ENCODE results near the gene EDAR.

Gene EDAR

DNA sequence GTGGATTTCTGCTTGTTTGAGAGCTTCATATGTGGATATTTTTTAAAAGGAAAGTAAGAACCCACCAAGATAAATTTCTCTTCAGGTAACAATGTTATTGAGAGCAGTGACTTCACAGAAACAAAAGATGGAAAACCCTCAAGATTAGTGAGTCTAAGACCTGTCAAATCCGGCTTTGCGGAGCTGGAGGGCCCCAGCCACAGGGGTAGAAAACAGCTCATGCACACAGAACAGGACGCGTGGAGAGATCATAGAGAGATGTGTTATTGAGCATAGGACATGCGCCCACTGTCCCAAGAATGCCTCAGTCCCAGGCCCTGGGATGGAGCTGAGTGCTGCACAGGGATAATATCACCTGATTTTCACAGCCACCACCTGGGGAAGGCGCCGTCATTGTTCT lies 21.3 kb downstream of the EDAR start:
- no peak for DNase-seq (ENCODE audit: low spot score)

DNA sequence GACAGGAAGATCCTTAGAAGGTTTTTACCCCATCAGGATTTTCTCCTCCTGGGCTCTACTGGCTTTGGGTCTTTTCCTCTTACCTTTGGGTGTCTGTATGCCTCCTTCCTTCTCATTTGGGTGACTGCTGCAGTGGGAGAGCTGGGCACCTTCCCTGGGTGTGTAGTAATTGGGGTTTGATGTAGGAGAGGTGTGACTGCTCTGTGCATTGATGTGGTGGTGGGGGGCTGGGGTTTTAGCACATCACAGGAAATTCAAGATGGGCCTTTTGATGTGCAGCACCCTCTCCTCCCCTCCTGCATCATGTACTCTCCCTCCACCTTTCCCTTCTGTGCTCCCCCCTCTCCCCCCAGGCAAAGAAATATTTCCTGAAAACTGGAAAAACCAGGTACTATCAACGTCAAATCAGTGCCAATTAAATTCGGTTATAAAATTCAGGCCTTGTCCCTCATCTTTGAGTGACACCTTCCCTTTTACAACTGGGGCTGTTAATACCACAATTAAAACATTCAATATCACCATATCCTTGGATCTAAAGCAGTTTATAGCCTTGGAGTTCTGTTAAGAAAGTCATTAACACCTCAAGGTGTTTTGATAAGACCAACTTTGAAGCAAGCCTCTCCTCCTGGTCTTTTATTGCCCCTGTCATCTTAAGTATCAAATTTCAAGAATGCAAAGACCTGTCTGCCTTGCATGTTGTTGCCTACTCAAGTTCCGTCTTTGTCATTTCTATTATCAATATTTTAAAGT lies 23.3 kb downstream of the EDAR start:
- no peak for DNase-seq (ENCODE audit: low spot score)

DNA sequence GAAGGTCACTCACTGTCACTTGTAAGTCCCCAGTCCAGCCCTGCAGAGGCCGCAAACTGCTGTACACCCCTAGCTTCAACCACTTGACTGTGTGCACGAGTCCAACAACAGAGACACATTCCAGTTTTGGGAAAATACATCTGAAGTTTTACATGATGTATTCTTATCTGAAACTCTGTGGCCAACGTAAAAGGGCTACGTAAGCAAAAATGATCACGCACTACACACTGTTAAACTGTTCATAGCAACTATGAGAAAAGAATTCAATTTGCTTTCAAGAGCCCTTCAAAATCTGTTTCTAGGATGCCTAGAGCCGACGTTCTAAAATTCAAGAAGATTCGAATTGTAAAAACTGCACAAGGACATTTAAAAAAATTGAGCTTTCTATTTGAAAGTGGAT lies 26.0 kb downstream of the EDAR start:
- DNase-seq (ENCODE audit: low spot score): no peak

DNA sequence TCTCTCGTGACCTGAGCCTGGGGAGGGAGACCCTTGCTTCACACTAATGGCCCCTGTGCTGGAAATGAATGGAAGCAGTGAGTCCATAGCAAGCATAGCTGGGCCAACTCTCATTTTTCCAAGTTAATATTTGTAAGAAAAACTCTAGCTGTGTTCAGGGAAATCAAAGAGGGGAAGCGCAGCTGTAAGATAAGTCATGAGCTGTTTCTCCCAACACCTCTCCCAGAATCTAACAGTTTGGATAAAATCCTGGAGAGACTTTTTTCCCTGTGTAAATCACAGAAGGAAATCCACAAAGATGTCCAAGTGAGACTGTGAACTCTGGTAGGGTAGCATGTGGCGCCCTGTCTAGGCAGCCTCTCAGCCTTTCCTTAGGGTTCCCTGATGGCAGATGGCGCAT lies 27.2 kb downstream of the EDAR start:
- DNase-seq (ENCODE audit: low spot score): no peak

DNA sequence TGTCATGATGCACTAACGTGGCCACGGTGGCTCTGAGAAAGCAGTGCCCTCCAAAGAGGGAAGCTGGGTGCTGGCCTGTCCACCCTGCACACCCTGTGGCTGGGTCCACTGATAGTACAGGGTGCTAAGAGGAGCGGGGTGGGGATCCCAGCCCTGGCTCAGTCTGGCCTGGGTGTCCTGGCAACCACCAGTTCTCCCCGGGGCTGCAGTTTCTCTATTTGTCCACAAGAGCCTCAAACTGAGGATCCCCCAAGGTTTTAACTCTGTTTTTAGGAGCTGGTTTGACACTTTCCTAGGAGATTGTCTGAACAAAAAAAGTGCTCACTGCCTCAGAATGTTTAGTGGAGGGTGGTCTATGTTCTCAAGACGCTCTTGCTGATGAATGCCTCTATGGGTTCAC lies 29.0 kb downstream of the EDAR start:
- peak; percentile 11 for DNase-seq (ENCODE audit: low spot score)

DNA sequence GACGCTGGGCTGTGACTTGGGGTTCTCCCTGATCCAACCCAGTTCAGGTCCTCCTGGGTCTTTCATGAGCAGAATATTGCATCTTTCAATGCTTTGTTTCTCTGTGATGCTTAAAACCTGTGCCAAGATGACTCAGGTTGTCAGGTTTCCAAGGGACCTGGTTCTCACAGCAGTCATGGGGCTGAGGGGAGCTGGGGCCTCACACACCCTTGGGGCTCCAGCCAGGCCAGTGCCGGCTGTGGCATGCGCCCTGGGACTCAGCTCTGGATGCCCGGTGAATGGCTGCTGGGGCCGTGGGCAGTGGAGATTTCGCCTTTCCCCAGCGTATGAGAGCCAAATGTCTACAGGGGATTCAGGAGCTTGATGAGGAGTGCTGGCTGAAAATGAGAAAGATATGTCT lies 29.6 kb downstream of the EDAR start:
- DNase-seq (ENCODE audit: low spot score): no peak

DNA sequence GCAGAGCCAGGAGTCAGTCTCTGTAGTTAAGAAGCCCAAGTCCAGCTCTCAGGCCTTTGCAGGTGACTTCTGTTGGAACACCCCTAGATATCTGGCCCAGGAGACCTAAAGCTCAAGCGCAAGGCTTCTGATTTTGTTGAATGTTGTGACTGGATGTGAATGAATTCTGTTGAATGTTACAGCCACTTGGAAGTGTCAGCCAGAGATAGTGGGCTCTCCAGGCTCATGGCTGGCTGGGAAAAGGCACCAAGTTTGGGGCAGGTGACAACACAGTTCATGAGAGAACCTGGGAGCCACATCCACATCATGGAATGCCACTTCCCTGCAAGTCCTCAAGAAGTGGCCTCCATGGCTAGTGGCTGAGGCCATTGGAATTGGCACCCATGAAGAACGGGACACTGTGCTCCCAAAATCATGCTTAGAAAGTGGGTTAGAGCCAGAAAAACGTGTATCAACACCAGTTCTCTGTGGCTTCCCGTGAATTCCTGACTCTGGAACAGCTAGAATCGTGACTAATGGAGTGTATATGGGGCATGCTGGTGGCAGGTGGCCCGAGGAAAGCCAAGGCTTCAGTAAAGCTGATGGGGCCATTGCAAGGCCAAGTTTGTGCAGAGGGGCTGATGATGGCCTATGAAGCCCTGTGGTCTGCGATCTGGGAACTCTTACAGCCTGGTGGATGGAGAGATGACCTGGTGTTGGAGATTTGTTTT lies 30.2 kb downstream of the EDAR start:
- no peak for DNase-seq (ENCODE audit: low spot score)

DNA sequence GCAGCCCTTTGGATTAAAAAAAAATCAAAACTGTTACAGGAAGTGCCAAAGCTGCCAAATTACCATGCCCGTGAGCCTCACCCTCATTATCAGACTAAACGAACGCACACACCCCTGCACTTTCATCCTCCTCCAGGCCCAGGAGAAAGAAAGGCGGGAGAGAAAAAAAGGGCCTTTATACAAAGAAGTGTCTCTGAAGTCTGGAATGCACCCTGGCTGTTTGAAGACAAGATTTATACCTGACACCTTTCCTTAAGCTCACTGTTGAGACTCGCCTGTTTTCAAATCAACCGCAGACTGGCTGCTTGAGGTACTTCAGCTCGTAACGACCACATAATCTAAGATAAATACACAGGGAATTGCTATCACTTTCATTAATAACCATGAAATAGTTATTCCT lies 31.0 kb downstream of the EDAR start:
- no peak for DNase-seq (ENCODE audit: low spot score)

DNA sequence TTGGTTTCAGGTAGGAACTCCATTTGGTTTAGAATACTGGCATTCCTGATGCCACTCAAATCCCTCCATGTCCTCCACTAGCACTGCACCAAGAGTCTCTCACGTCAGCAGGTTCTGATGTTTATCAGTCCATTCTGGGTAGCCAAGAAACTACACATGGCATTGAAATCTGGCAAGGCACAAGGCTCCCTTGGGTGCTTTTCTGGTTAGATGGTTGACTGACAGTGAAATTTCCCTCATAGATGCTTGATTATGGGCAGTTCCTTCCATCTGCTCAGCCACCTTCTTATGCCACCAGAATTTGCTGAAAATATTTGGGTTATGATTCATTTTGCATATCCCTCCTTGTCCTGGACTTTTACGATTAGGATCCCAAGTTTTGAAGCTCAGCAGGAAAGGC lies 32.6 kb downstream of the EDAR start:
- no peak for DNase-seq (ENCODE audit: low spot score)

DNA sequence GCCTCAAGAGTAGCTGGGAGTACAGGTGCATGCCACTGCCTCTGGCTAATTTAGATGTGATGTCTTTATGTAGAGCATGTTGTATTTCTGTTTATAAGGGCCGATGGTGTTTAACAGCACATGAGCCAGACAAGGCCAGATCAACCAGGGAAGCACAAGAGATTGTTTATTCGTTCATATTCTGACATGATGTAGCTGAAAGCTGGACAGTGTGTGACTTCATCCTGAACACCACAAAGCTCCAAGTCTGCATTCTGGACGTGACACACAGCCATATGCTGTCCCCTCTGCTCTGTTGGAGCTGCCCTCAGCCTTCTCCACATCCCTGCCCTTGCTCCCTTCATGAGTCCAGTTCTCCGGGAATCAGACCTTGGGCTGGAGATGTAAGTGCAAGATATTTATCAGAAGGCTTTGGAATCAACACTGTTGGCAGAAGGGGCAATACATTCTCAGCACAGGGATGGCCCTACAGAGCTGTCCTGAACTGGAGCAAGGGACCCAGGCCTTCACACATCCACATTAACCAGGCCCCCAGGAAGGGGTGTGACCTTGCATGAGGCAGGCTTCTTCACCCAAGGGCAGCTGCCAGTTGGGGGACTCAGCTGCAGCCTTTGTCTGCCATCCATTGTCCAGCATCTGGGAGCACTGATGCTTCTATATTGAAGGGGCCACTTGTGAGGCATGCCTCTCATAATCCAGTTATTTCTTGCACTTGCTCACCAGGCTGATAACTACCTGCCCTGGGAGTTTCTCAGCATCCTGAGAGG lies 38.5 kb downstream of the EDAR start:
- no peak for DNase-seq (ENCODE audit: low spot score)

DNA sequence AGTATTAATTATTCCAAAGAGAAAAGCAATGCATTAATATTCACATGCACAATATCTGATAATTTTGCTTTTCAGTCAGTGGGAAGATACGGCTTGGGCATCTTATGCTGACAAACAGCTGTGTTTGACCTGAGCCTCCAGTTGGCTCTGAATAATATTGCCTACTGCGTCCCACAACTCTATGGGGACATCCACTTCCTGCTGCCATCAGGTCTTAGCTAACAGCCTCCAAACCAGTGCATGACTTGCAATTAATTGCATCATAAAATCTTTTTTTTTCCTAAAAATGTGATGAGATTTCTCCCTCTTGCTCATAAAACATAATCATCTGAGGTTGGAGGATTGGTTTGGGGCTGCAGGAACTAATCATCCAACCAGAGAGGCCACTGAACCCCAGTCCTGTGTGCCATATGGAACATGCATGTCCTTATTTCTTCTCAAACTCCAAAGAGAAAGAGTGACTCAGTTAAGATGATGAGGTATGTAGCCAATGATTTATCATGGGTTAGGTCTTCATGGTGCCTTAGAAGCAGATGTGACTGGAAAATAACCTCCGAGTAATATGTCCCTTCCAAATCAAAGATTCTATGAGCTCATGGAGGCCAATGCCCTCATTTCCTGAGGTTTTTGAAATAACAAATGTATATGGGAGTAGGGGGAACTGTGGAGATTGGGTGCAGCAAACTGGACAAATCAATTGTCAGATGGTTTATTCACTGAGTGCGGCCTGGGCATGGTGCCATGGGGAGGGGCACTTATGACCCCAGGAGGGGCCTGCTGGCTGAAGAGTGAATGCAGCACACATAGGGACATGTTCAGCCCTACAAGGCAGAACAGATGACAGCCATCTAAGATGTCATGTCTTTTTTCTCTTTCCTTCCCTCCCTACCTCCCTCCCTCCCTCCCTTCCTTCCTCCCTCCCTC lies 39.4 kb downstream of the EDAR start:
- no peak for DNase-seq (ENCODE audit: low spot score)

DNA sequence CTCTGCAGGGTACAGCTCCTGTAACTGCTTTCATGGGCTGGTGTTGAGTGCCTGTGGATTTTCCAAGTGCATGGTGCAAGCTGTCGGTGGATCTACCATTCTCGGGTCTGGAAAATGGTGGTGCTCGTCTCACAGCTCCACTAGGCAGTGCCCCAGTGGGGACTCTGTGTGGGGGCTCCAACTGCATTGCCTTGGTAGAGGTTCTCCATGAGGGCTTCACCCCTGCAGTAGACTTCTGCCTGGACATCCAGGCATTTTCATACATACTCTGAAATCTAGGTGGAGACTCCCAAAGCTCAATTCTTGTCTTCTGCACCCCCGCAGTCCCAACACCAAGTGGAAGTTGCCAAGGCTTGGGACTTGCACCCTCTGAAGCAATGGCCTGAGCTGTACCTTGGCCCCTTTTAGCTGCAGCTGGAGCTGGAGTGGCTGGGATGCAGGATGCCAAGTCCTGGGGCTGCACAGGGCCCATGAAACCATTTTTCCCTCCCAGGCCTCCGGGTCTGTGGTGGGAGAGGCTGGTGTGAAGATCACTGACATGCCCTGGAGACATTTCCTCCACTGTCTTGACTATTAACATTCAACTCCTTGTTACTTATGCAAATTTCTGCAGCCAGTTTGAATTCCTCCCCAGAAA lies 41.6 kb downstream of the EDAR start:
- no peak for DNase-seq (ENCODE audit: low spot score)

DNA sequence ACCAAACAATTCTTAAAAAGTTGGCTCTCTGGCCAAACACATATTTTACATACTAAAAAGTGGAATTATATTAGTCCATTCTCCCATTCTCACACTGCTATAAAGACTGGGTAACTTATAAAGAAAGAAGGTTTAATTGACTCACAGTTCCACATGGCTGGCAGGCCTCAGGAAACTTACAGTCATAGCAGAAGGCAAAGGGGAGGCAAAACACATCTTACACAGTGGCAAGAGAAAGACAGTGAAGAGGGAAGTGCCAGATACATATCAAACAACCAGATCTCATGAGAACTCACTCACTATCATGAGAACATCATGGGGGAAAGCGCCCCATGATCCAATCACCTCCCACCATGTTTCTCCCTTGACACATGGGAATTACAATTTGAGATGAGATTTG lies 42.6 kb downstream of the EDAR start:
- DNase-seq (ENCODE audit: low spot score): no peak

DNA sequence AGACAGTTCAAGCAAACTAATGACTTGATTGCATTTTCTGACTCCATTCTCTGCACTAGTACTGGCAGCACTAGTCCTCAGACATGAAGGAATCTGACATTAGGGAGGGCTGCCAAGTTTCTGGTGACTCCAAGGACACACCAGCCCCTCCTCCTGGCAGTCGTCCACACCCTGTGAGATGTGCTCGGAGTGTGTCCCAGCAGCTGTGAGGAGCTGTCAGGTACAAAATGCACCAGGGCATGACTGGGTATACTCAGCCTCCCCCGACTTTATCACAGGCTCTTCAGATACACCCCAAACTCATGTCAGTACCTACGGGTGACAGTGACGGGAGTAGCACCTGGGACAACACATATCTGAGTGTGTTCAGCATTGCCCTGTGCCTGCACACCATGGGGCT lies 43.1 kb downstream of the EDAR start:
- DNase-seq (ENCODE audit: low spot score): no peak

DNA sequence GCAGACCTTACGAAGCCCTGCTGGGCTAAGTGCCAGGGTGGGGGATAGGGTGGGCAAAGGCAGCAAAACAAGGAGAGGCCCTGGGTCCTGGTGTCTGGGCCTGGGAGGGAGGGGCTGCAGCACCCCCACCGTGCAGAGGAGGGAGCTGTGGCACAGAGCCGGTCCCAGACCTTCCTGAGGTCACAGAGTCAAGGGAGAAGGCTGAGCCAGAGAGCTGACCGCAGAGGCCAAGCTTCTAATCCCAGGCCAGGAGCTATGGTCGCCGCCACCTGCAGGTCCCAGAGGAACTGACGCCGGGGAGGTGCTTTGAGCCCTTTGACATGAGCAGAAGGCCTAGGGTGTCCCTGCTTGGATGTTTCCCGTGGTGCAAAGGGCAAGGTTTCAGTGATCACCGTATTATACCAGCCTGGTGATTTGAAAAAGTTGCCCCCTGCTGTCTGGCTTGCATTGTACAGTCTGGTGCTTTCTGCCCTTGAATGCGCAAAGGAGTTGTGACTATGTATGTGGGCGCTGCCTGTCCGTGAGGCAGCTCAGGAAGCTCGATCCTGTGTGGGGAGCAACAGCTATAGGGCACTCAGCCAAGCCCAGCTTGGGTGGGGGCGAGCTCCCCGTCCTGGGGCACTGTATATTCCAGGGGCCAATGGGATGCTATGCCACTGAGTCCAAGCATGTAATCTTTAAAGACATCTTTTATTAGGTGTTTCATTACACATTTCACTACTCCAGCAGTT lies 44.3 kb downstream of the EDAR start:
- DNase-seq (ENCODE audit: low spot score): no peak

DNA sequence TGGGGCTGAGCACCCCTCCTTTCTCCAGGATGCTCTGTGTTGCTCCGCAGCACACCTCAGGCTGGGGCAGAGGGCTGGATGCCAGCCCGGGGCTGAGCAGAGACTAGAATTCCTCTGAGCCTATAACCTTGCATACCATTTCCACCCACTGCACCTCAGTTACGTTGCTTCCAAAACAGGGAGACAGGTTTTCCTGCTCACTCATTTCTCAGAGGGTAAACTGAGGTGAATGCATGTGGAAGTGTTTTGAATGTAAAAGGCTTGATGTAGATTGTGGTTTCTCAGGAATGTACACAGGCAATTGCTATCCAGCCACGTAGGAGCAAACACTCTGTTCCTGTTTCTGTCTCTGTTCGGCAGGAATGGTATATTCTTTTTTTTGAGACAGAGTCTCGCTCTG lies 45.3 kb downstream of the EDAR start:
- DNase-seq (ENCODE audit: low spot score): no peak

DNA sequence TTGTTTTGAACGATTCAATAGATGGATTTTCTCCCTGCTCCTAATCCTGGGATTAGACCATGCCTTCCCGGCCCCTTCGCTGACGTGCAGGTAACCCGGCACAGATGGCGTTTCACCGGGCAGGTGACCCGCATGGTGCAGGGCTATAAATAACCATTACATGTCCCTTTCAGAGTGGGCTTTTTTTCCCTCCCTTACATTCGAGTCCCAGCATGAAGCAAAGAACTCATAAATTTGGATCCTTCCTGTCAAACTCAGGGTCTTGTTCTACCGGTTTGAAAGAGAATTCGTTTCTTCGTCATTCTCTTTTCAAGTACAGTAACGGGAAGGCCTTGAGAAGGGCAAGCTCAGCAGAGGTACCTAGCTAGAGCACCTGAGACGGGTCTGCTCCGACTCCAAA lies 46.1 kb downstream of the EDAR start:
- DNase-seq (ENCODE audit: low spot score): no peak

DNA sequence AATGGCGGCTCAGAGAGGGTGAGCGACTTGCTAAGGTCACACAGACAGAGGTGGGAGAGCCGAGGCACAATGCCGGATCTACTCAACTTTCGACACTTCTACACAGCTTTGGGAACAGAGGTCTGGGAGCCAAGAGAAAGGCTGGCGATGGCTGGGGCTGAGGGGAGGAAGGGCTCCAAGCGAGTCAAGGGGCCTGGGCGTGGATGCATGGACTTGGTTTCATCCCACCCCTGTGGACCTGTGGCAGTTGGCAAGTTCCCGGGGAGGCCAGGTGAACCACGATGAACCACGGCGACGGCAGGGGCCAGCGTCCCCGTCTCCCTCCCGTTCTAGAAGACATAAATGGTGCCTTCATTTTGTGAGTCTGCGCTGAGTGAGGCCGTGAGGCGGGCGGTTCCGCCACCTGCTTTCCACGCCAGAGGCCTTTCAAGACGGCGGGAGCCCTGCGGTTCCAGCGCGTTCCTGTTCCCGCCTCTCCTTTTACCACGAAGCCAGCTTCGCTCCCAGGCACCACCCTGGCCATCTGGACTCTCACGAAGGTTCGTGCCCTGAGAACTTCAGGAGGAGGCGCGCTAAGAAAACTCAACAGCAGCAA lies 46.7 kb downstream of the EDAR start:
- DNase-seq (ENCODE audit: low spot score): no peak

DNA sequence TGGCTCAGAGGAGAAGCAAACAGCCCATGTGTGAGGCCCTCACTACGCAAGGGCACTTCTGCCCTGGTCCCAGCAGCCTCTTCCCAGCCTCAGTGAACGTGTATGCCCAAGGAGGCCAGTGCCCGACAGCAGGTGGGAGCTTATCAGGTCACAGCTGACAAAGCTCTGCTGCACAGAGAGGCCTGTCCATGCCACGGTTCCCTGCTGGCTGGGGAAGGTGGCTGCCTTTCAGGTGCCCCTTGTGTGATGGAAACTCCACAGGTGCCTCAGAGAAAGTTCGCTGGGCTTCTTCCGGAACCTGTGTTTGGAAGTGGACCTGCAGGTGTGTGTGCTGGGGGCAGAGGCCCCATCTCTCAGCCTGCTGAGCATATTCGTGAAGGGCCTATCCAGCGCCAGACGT lies 47.3 kb downstream of the EDAR start:
- DNase-seq (ENCODE audit: low spot score): no peak

DNA sequence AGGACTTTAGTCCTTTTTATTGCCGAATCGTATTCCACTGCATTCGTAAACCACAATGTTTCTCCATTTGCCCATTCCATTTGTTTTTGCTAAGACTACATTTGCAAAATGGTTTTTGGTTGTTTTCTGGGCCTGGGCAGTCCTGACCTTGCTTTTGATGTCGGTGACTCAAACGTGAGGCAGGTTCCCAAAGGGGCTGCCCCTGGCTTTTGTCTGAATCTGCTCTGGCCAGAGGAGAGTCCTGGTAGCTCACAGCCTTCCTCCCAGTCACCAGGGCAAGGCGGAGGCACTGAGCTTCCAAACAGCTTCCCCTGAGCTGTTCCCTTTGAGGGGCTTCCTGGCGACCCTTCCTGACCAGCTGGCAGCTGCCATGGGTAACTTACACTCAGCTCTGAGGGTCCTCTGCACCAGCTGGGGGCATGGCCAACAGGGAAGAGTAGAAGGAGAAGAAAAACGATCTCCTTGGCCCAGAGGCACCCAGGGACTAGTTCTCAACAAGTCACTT lies 47.8 kb downstream of the EDAR start:
- DNase-seq (ENCODE audit: low spot score): no peak
